ENCODE data around the gene ADI1.
A peak's percentile ranks its signal among the peaks of the same experiment; 100 is the strongest.

Gene ADI1

DNA sequence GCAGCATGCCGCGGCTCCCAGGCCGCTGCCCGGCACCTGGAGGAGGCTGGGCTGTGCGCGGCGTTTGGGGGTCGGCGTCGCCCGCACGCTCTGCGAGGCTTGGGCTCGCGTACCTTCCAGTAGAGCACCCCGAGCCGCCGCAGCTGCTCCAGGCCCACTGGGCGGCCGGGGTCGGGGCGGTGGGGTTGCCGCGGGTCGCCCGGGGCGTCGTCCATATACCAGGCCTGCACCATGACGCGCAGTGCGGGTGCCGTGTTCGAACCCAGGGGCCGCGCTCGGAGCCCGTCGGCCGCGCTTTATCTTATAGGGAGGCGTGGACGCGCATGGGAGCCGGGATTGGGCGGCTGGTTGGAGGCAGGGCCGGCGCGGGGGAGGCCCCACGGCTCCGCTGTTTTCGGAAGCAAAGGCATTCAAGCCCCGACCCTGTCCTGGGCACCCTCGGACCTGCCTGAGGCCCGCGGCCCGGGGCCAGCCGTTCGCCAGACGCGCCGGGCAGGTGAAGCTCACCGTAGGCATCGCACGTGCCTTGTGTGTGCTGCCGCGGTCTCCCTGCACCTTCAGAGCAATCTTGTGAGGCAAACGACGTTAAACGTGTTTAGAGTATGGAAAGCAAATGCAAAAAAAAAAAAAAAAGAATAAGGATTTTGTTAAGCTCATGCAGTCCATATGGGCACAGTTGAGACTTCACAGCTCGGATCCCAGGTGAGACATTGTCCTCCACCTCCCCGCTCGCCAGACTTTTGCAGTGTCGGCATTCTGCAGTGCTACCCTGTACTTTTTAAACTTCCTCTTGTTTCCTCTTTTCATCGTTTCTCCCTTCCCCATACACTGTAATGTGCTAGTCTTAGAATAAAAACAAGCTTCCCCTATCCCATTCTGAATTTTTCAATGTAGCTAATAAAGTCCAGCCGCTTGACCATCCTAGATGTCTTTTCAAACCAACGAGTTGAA lies at the start of gene ADI1:
ADI1 (minus strand) TSS at position 277 of the 951 bp plus-strand sequence; CDS start at position 233, 44 bp downstream.
- peak; percentile 73 for DNase-seq

DNA sequence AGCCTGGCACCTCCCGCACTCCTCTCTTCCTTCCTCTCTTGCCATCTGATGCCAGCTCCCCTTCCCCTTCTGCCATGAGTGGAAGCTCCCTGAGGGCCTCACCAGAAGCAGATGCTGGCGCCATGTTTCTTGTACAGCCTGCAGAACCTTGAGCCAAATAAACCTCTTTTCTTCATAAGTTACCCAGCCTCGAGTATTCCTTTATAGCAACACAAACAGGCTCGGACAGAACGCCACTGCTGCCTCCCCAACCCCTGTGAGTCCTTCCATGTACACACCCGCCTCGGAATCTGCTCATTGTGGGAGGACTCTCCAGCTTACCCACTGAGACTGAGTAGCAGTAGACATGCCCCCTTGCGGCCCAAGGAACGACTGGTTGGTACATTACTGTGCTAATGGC lies 47.5 kb upstream of the ADI1 start:
- DNase-seq: no peak

DNA sequence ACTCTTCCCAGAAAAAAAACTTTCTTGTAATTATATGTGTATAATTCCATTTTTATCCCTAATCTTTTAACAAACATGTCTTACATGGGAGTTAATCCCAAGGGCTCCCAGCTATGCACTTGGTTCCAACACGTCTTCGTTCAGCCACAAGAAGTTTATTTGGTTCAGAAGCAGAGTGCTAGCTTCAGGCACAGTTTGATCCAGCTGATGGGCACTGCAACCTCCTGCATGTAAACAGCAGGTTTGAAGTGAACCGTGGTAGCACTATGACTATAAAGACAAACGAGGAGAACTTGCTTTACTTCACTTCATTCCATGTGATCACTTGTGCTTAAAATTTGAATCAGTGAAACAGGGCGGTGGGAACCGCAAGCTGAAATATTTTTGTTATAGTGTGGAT lies 45.8 kb upstream of the ADI1 start:
- DNase-seq: no peak

DNA sequence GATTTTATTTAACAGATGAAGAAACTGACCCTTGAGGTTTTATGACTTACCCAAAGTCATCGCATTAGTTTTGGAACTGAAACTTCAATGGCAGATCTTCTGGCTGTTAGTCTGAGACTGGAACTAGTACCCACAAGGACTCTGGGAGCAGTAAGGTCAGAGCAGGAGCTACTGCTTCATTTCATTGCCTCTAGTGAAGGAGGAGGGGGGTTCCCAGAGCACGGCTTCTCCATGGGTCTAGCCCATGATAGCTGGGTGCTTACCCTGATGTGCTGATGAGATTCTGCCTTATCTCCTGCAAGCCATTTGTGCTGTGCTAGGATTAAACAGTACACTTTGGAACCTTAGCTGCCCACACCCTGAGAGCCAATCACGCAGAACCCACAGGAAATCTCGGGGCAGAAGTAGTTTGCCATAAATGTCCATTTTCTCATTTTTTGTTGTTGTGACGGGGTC lies 44.2 kb upstream of the ADI1 start:
- DNase-seq: no peak

- peak; percentile 95 for DNase-seq
Measured at GRCh38 chr2:3558205-3559014, 39.1 kb upstream of the ADI1 start, which contains the start of gene RNASEH1. RNASEH1 (minus strand) TSS chr2:3558333; CDS start chr2:3558260, 73 bp downstream.

- no peak for DNase-seq
Measured at GRCh38 chr2:3557639-3558204, 38.4 kb upstream of the ADI1 start.

- no peak for DNase-seq
Measured at GRCh38 chr2:3553946-3554345, 34.6 kb upstream of the ADI1 start.

DNA sequence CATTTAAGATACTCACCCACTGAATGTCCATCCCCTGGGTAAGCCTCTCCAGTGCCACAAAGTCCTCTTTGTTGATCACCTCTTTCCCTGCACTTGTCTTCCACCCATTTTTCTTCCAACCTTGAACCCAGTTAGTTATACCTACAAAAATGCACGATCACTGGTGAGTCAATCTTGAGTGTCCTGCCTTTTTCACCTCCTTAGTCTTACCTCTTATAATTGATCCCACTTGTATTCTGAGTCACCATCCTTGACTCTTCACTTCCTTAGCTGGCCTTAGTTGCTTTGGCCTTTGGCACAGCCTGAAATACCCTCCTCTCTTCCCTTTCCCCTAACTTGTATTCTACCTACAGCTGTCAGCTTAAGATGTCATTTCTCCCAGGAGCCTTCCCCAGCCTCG lies 28.6 kb upstream of the ADI1 start:
- DNase-seq: no peak

GRCh38 chr2:3545788-3546478 lies 26.6 kb upstream of the ADI1 start:
- no peak for DNase-seq

GRCh38 chr2:3543023-3543683 lies 23.8 kb upstream of the ADI1 start:
- no peak for DNase-seq

DNA sequence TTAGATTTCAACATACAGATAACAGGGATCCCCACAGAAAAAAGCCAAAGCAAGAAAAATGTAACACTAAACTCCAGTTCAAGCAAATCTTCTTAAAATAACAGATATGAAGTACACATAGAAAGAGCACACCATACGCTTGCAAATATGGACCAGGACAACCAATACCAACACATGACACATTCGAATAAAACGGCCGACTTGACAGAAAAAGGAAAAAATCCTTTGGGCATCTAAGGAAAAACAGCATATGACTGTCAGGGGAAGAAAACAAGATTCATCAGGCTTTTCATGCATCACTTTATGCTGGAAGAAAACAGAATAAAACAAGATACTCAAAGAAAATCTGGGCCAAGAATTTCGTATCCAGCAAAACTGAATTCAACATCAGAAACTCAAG lies 22.8 kb upstream of the ADI1 start:
- no peak for DNase-seq

DNA sequence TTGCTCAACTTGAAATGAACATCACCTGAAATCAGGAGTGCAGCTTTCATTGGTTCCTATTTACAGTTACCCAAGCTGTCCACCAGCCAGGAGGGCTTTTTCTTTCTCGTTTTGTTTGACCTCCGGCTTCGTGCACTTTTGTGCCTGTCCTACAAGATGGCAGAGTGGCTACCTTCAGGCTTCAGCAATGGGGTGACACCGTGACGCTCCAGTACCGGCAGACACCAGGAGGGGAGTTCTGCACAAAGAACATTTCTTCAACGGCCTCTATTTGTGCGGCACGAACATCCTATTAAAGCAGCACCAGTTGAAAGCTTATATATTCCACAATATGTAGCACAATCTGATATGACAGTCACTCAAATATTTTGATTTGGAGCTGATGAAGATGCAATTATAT lies 20.5 kb upstream of the ADI1 start:
- no peak for DNase-seq

- no peak for DNase-seq
Measured at GRCh38 chr2:3536682-3537632, 17.6 kb upstream of the ADI1 start.

GRCh38 chr2:3535794-3536681 lies 16.7 kb upstream of the ADI1 start:
- DNase-seq: no peak

DNA sequence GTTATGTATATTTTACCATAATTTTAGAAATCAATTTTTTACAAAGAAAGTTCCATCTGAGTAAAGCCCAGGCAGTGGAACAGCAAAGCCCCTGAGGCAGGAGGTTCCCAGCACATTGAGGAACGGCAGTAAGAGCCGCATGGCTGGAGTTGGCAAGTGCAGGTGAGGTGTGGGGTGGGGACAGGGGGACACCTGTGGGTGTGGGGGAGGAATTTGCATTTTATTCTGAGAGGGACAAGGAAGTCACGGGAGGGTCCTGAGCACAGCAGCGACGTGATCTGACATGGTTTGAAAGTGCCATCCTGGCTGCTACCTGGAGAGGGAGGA lies 16.1 kb upstream of the ADI1 start:
- DNase-seq: no peak

DNA sequence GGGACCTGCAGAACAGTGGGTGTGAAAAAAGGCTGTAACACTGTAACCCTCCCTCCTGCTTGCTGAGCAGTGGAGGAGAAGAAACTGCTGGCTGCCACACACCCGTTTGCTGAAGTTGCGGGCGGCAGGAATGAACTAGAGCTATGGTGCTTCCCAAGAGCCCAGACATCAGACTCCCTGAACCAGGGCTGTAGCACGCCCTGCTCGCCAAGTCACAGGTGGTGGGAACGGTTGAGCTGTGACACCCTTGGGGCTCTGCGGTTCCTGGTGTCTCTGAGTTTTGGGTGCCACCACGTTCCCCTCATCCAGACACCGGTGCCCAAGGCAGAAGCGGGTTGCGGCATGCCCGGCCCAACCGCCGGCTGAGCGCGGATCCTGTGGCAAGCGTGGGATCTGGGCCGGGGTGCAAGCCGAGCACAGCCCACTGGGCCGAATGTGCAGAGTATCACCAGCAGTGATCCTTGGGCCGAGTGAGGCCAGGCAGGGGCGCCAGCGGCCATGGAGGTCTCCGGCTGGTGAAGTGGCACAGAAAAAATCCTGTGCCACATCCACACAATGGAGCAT lies 15.0 kb upstream of the ADI1 start:
- no peak for DNase-seq

- no peak for DNase-seq
Measured at GRCh38 chr2:3533836-3534235, 14.5 kb upstream of the ADI1 start.

DNA sequence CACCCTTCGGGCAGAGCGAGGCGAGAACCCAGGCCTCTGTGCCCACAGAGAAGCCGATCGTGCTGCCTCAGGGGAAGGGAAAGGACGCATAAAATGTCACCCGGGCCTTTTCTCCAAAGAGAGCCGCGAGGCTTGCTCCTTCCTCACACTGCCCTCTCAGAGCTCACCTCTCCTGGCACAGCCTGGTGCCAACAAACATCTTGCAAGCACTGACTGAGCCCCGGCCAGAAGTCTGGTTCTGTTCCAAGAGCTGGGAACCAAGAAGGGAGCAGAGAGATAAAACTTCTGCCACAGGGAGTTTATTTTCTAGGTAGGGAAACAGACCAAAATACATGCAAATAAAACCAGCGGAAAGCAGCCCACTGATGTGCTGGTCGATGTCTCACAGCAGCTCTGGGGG lies 13.6 kb upstream of the ADI1 start:
- DNase-seq: no peak

DNA sequence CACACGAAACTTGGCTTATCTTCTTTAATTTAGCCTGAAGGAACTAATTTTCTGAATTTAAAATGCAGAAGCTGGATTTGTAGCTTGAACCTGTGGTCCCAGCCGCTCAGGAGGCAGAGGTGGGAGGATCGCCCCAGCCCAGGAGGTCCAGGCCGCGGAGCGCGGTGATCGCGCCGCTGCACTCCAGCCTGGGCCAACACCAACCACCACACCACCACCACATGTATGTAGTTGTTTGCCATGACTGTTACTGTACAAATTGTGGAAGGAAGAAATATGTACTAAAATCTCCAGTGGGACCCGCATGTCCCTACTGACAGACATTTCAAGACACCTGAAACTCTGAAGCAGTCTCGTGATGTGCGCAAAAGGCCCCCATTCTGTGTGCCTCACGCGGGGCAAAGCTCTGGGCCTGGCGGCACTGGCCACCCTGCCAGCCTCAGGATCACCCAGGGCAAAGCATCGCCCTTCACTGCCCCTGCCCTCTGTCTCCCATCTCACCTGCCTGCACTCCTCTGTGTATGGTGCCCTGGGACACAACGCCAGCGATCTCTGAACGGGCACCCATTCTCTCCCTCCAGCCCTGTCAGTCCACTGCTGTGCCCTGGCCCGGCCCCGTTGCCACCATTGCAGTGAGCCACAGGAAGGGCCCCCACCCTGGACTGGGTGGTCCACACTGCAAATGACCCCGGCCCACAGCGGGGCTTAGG lies 10.1 kb upstream of the ADI1 start:
- DNase-seq: no peak

Data from CD4-positive, alpha-beta T cell treated with Interferon gamma for 1 hour (primary cell).